ENCODE measurements around the gene RBBP8NL.

Gene RBBP8NL

DNA sequence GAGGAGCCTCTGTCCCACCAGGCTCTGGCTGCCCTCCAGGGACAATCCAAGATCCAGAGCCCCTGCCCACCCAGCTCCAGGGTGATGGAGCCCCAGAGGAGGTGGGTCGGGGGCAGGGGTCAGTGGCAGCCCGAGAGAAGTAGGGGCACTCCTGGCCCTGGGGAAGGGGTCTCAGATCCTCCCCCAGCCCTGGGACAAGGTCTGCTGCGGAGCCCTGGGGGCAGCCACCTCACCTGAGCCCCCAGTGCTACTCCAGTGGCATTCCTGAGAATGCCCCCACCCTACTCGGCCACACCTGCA lies 57.6 kb downstream of the RBBP8NL start:
- H3K9ac ChIP-seq (ENCODE audit: low read depth, low read length) = no peak overlapping the region
- H3K4me3 ChIP-seq (ENCODE audit: low read depth, low read length) = no peak overlapping the region
- peaks cover 4% of the 10 kb centered on the region for H3K36me3 ChIP-seq (ENCODE audit: control insufficient read depth, insufficient read depth, low read length)

GRCh38 chr20:62368976-62369814 lies 58.1 kb downstream of the RBBP8NL start:
- Histone ChIP-seq H3K9ac (ENCODE audit: low read depth, low read length) (no peak overlapping the region), H3K27me3 (ENCODE audit: control insufficient read depth, insufficient read depth, low read length) (no peaks in the 10 kb centered on the region), H3K4me1 (ENCODE audit: control insufficient read depth, insufficient read depth, low read length) (peaks cover 13% of the 10 kb centered on the region), H3K36me3 (ENCODE audit: control insufficient read depth, insufficient read depth, low read length) (peaks cover 8% of the 10 kb centered on the region), H3K4me3 (ENCODE audit: low read depth, low read length) (peak overlapping the region; percentile 58), H3K9me3 (ENCODE audit: control insufficient read depth, insufficient read depth, low read length) (no peaks in the 10 kb centered on the region)

More for the DNA sequence above, 57.6 kb downstream of the RBBP8NL start:
- Histone ChIP-seq H3K27me3 (ENCODE audit: control insufficient read depth, insufficient read depth, low read length) (no peaks in the 10 kb centered on the region), H3K4me1 (ENCODE audit: control insufficient read depth, insufficient read depth, low read length) (peaks cover 9% of the 10 kb centered on the region), H3K9me3 (ENCODE audit: control insufficient read depth, insufficient read depth, low read length) (no peaks in the 10 kb centered on the region)

GRCh38 chr20:62368392-62368975 lies 58.9 kb downstream of the RBBP8NL start:
- Histone ChIP-seq H3K9me3 (ENCODE audit: control insufficient read depth, insufficient read depth, low read length) (no peaks in the 10 kb centered on the region), H3K36me3 (ENCODE audit: control insufficient read depth, insufficient read depth, low read length) (peaks cover 8% of the 10 kb centered on the region), H3K27me3 (ENCODE audit: control insufficient read depth, insufficient read depth, low read length) (no peaks in the 10 kb centered on the region), H3K4me3 (ENCODE audit: low read depth, low read length) (peak overlapping the region; percentile 58), H3K9ac (ENCODE audit: low read depth, low read length) (no peak overlapping the region), H3K4me1 (ENCODE audit: control insufficient read depth, insufficient read depth, low read length) (peaks cover 13% of the 10 kb centered on the region)

DNA sequence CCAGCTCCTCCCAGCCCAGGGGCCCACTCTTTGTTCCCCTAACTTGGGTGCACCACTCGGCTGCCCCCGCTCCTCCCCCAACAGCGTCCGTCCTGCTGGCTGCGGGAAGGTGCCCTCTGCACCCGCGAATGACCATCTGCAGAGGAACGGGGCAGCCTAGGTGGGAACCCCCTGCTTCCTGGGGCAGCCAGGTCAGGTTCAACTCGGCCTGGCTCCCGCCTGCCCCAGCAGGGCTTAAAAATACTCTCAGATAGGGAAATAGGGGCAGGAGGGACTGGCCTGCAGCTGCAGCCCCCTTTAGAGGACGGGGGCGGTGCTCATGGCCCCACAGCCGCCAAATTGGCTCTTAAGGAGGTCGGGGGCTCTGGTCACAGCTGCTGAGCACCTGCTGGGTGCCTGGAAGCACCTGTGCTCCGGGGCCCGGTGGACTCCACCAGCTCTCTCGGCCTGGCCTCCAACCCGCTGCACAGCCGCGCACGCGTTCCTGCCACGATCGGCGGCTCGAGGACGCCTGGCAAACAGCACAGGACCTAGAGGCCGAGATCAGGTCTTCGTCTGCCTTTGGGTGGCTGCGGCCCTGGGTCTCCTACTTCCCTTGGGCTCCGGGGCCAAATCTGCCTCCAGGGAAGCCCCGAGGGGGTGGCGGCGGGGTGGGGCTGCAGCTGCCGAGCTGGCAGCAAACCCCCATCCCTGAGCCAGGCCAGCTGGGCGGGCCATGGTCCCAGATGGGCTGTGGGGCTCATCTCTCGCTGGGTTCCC lies 59.5 kb downstream of the RBBP8NL start:
- peak overlapping the region; percentile 81 for H3K9ac ChIP-seq (ENCODE audit: low read depth, low read length)
- no peaks in the 10 kb centered on the region for H3K9me3 ChIP-seq (ENCODE audit: control insufficient read depth, insufficient read depth, low read length)
- no peaks in the 10 kb centered on the region for H3K27me3 ChIP-seq (ENCODE audit: control insufficient read depth, insufficient read depth, low read length)
- H3K4me1 ChIP-seq (ENCODE audit: control insufficient read depth, insufficient read depth, low read length) = peaks cover 13% of the 10 kb centered on the region
- H3K4me3 ChIP-seq (ENCODE audit: low read depth, low read length) = peak overlapping the region; percentile 58
- H3K36me3 ChIP-seq (ENCODE audit: control insufficient read depth, insufficient read depth, low read length) = peaks cover 8% of the 10 kb centered on the region

GRCh38 chr20:62367136-62367632 lies 60.2 kb downstream of the RBBP8NL start, which contains the start of gene LAMA5:
Gene LAMA5 (minus strand): TSS chr20:62367312. CDS start chr20:62367245, 67 bp downstream.
- Histone ChIP-seq H3K9ac (ENCODE audit: low read depth, low read length) (peak within 1 kb of the TSS; percentile 81), H3K27me3 (ENCODE audit: control insufficient read depth, insufficient read depth, low read length) (no peaks in the 10 kb centered on the region), H3K4me1 (ENCODE audit: control insufficient read depth, insufficient read depth, low read length) (peaks cover 16% of the 10 kb centered on the region), H3K36me3 (ENCODE audit: control insufficient read depth, insufficient read depth, low read length) (peaks cover 13% of the 10 kb centered on the region), H3K4me3 (ENCODE audit: low read depth, low read length) (peak within 1 kb of the TSS; percentile 73), H3K9me3 (ENCODE audit: control insufficient read depth, insufficient read depth, low read length) (no peaks in the 10 kb centered on the region)

- Histone ChIP-seq H3K9me3 (ENCODE audit: control insufficient read depth, insufficient read depth, low read length) (no peaks in the 10 kb centered on the region), H3K36me3 (ENCODE audit: control insufficient read depth, insufficient read depth, low read length) (peaks cover 16% of the 10 kb centered on the region), H3K4me1 (ENCODE audit: control insufficient read depth, insufficient read depth, low read length) (peaks cover 20% of the 10 kb centered on the region), H3K4me3 (ENCODE audit: low read depth, low read length) (peak overlapping the region; percentile 73), H3K27me3 (ENCODE audit: control insufficient read depth, insufficient read depth, low read length) (no peaks in the 10 kb centered on the region), H3K9ac (ENCODE audit: low read depth, low read length) (peak overlapping the region; percentile 47)
Measured at GRCh38 chr20:62366370-62367135, 60.8 kb downstream of the RBBP8NL start.

- H3K4me1 ChIP-seq (ENCODE audit: control insufficient read depth, insufficient read depth, low read length) = peaks cover 20% of the 10 kb centered on the region
- H3K4me3 ChIP-seq (ENCODE audit: low read depth, low read length) = peak overlapping the region; percentile 73
- H3K36me3 ChIP-seq (ENCODE audit: control insufficient read depth, insufficient read depth, low read length) = peaks cover 16% of the 10 kb centered on the region
- no peaks in the 10 kb centered on the region for H3K27me3 ChIP-seq (ENCODE audit: control insufficient read depth, insufficient read depth, low read length)
- H3K9me3 ChIP-seq (ENCODE audit: control insufficient read depth, insufficient read depth, low read length) = no peaks in the 10 kb centered on the region
- H3K9ac ChIP-seq (ENCODE audit: low read depth, low read length) = peak overlapping the region; percentile 47
Measured at GRCh38 chr20:62365814-62366369, 61.4 kb downstream of the RBBP8NL start.

DNA sequence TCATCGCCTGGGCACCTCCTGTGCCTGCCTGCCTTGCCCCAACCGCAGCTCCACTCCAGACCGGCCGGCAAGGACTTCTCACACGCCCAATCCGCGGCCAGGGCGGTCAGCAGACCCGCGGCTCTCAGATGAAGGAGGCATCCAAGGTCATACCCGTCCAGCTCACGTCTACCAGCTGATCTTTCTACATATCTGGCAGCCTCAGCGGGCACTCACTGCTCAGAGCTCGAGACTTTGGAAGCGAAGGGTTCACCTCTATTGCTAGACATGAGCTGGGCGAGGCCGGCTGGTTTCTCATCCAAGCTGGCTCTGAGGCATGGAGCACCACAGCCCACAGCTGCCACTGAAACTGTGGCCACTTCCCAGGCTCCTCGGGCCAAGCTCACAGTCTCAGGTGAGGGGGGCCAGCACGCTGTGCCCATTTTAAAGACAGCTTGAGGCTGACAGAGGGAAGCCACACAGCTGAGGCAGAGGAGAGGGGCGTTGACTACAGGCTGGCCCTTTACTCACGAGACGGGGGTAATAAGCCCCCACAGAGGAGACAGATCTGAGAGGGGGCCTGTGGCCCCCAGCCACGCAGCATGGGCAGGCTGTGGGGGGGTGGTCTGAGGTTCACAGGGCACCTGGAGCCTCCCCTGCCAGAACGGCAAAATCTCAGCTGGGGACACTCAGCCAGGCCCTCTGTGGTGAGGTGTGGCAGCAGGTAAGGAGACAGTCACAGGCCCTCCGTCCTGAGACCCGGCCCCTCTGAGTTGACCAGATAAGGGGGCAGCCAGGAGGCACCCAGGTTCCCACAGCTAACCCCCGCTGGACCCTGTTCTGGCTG lies 62.2 kb downstream of the RBBP8NL start:
- H3K9ac ChIP-seq (ENCODE audit: low read depth, low read length) = peak overlapping the region; percentile 47
- H3K4me1 ChIP-seq (ENCODE audit: control insufficient read depth, insufficient read depth, low read length) = peaks cover 18% of the 10 kb centered on the region
- H3K4me3 ChIP-seq (ENCODE audit: low read depth, low read length) = peak overlapping the region; percentile 26
- H3K9me3 ChIP-seq (ENCODE audit: control insufficient read depth, insufficient read depth, low read length) = no peaks in the 10 kb centered on the region
- H3K36me3 ChIP-seq (ENCODE audit: control insufficient read depth, insufficient read depth, low read length) = peaks cover 16% of the 10 kb centered on the region
- no peaks in the 10 kb centered on the region for H3K27me3 ChIP-seq (ENCODE audit: control insufficient read depth, insufficient read depth, low read length)

DNA sequence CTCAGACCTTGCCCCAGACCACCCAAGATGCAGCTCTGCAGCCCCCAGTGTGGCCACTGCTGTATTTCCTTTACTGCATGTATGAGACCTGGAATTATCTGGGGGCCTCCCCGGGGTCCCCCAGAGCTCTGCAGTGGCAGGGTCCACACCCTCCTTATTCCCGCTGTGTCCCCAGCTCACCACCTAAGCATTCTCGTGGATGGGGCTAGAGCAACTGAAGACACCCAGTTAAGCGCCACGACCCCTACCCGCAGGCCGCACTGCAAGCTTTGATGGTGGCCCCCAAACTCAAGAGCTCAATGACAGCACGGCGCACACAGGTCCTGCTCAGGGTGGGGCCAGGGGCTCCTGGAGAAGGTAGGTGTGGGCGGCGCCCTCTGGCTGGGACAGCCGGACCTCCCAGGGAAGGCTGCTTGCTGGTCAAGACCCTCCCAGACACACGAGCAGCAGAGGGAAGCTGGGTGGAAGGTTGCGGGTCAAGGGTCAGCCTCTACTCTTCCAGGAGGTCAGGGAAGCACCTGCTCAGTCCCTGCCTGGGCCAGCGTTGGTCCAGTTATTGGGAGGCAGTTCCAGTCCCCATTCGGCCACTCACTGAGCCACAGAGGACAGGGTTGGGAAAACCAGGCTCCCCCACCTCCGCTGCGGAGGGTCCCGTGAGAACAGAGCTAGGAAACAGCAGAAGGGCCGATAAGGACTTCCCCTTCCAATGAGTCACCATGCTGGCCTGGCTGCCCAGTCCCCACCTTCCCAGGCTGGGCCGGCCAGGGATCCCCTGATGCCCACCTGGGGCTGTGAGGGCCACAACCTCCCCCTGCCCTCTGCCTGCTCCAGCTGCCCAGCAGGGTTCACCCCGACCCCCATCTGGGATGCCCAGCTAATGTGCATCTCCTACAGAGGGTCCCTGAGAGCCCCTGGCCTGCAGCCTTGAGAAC lies 63.2 kb downstream of the RBBP8NL start:
- peaks cover 16% of the 10 kb centered on the region for H3K36me3 ChIP-seq (ENCODE audit: control insufficient read depth, insufficient read depth, low read length)
- no peaks in the 10 kb centered on the region for H3K9me3 ChIP-seq (ENCODE audit: control insufficient read depth, insufficient read depth, low read length)
- peaks cover 11% of the 10 kb centered on the region for H3K4me1 ChIP-seq (ENCODE audit: control insufficient read depth, insufficient read depth, low read length)
- H3K4me3 ChIP-seq (ENCODE audit: low read depth, low read length) = no peak overlapping the region
- no peak overlapping the region for H3K9ac ChIP-seq (ENCODE audit: low read depth, low read length)
- no peaks in the 10 kb centered on the region for H3K27me3 ChIP-seq (ENCODE audit: control insufficient read depth, insufficient read depth, low read length)
